ENCODE data around the gene TNNT2. TPM values are rescaled to one million over a fixed set of nuclear protein-coding genes. Genes with fewer than 3 reads are reported as not detected.

TNNT2 gene
- total RNA-seq, 4 donors from 2014 or later, result not detected

DNA sequence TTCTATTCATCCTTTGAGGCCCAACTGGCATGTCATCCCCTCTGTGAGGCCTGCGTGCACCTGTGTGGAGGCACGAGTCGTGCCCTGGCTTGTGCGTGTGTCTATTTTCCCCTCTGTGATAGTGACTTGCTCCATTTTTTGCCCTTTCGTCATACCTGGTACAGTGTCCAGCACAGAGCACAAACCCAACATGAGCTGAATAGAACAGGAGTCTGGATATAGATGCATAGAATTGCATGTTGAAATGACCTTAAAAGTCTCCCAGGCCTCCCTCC, 32.5 kb downstream of the TNNT2 start:
- TF ChIP-seq, protein P1, sequence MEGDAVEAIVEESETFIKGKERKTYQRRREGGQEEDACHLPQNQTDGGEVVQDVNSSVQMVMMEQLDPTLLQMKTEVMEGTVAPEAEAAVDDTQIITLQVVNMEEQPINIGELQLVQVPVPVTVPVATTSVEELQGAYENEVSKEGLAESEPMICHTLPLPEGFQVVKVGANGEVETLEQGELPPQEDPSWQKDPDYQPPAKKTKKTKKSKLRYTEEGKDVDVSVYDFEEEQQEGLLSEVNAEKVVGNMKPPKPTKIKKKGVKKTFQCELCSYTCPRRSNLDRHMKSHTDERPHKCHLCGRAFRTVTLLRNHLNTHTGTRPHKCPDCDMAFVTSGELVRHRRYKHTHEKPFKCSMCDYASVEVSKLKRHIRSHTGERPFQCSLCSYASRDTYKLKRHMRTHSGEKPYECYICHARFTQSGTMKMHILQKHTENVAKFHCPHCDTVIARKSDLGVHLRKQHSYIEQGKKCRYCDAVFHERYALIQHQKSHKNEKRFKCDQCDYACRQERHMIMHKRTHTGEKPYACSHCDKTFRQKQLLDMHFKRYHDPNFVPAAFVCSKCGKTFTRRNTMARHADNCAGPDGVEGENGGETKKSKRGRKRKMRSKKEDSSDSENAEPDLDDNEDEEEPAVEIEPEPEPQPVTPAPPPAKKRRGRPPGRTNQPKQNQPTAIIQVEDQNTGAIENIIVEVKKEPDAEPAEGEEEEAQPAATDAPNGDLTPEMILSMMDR (IDR thresholded peaks at IDR 0.05; ENCODE audit: low read depth), result no peak

DNA sequence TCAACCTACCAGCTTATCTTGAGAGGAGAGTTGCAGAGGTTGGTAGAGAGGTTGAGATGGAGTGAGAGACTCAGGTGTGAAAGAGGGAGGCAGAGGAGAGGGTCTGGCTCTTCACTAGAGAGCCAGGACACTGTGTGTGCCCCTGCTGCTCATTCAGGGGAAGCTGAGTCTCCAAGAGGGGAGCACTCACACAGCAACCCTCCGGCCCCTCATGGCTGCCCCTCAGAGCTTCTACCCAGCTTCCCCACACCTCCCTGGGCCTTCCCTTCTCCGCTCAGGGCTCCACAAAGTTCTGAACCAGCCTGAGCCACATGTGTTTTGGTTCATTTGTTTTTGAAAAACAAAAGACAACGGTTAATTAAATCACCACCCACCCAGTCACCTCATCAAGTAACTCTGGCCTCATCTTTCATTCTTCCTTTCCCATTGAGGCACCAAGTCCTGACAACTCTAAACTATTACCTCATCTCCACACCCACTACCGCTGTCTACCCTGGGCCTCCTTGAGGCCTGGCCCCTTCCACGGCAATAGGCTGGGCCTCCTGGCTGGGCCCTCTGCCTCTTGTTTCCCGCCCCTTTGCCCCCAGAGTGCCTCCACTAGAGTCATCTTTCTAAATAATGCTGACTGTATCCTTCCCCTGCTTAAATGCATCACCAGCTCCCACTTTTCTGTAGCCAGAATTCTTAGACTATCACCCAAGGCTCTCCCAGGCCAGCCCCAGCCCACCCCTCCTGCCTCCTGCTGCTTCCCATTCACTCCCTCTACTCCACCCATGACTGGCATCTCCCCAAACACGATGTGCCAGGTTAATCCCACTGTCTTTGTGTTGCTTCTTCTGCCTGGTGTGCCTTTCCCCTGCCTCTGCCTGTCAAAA, 33.0 kb downstream of the TNNT2 start:
- TF ChIP-seq, protein P1 (IDR thresholded peaks at IDR 0.05; ENCODE audit: low read depth), result no peak

DNA sequence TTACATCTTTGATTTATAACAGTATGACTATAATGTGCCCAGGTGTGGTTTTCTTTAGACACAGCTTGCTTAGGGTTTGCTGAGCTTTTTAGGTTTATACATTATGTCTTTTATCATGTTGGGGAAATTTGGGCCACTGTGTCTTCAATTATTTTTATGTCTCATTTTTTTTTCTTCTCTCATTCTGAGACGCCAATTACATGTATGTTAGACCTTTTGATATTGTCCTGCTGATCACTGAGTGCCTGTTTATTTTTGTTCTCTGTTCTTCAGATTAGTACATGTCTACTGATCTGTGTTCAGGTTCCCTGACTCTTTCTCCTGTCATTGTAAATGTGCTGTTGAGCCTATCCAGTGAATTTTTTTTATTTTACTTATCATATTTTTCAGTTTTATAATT, 36.1 kb downstream of the TNNT2 start:
- TF ChIP-seq, protein P1 (IDR thresholded peaks at IDR 0.05; ENCODE audit: low read depth), result no peak

DNA sequence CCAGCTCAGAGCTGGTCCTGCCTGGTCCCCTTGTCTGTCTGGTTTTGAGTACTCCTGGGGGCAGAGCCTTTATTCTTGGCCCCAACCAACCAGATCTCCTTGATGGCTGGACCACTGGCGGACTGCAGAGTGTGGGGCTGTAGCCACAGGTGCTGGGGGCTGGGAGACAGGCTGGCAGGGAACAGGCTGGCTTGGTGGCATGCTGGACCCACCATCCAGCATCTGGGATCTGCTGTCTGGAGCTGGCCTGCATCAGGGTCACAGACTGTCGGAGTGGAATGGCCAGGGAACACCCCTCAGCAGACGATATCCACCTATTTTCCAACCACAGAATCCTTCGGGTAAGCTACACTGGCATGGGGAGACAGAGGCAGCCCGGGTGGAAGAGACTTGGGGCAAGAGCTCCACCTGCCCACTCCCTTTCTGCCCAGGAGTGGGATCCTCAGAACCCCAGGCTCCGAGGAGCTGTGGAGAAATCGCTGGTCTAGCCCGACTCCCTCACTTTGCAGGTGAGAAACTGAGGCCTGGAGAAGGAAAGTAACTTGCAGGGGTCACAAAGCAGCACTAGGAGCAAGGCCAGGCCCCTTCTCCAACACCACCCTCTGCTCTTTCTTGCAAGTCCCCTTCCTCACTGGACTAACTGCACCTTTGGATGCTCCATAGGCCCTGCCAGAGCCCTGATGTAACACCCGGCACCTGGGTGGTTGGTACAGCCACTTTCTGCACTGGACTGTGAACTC, 40.6 kb downstream of the TNNT2 start:
- TF ChIP-seq, protein P1 (IDR thresholded peaks at IDR 0.05; ENCODE audit: low read depth), result no peak

DNA sequence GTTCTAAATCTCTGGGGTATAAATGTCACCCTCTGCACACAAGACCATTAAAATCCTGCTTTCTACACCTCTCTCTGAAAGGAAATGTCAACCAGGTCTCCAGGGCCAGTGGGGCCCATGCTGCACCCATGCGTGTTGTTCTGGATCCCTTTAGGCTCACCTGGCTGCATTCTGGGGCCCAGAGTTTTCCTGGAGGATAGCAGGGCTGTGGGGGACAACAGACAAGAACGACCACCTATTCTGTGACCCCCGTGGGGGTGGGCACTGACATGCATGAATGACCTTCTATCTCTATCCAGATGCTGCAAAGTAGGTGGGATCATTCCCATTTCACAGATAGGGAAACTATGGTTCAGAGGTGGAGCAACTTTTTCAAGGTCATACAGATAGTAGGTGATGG, 41.6 kb downstream of the TNNT2 start:
- TF ChIP-seq, protein P1 (IDR thresholded peaks at IDR 0.05; ENCODE audit: low read depth), result no peak

DNA sequence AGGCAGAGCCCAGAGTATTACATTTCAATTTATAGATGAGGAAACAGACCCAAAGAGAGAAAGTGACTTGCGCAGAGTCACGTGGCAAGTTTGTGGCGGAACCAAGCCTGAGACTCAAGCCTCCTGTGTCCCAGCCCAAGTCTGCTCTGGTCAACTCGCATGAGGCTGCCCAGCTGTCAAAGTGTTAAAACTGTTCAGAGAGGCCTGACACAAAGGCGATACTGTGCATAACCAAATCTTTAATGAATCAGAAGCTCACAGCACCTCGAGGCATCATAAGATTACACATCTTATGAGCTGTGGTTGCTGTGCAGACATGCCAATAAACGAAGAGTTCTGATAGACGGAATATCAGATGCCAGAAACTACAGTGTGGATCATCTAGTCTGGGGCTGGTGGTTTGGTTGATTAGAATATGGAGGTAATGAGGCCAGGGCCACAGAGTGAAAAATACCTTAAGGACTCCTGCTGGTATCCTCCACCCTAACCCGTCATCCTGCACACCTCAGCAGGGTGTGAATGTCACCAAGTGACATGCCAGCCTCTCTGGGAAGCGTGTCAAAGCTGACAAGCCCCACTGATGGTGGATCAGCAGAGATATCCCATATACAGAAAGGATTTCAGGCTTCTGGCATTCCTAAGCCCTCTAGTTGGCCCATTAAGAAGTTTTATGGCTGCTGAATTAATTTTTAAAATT, 42.2 kb downstream of the TNNT2 start:
- TF ChIP-seq, protein P1 (IDR thresholded peaks at IDR 0.05; ENCODE audit: low read depth), result no peak

Data from subcutaneous adipose tissue (tissue), 4 donors.